H1 (cell line): ENCODE measurements around the gene FHIT. TPM values are rescaled to one million over a fixed set of nuclear protein-coding genes. Genes with fewer than 3 reads are reported as not detected.

Source experiments
- ATF2 ChIP-seq: IDR thresholded peaks from 2 replicates; pipeline ENCODE4 v1.6.1; 2012; ENCODE audit warnings: low read length, inconsistent platforms
- CHD7 ChIP-seq: fragments of 300-600 bp; sonication (generic); IDR thresholded peaks from 2 replicates; pipeline ENCODE4 v1.7.1; 2012; ENCODE audit warnings: low read length, moderate library complexity, mild to moderate bottlenecking, inconsistent platforms; ENCODE audit not compliant: insufficient replicate concordance
- CTBP2 ChIP-seq: IDR thresholded peaks from 2 replicates; pipeline ENCODE4 v1.7.0; 2011; ENCODE audit warnings: borderline replicate concordance, mild to moderate bottlenecking, moderate library complexity, mixed read lengths, low read length; ENCODE audit not compliant: insufficient read depth, insufficient read length
- RAD21 ChIP-seq, 2 experiments: IDR thresholded peaks in 1 of 2; conservative IDR thresholded peaks in 1 of 2; 2 replicates each; pipeline ENCODE4 v1.6.1; 2011; ENCODE audit warnings: low read depth in 2 of 2, low read length in 2 of 2, improper control_type of control experiment in 1 of 2, inconsistent platforms in 1 of 2, mild to moderate bottlenecking in 1 of 2, moderate library complexity in 1 of 2
- TAF1 ChIP-seq: IDR thresholded peaks from 2 replicates; pipeline ENCODE4 v1.6.1; 2011; ENCODE audit warnings: mild to moderate bottlenecking, low read depth, low read length
- TCF12 ChIP-seq: IDR thresholded peaks from 2 replicates; pipeline ENCODE4 v1.6.1; 2011; ENCODE audit warnings: low read depth, mild to moderate bottlenecking, low read length
- USF2 ChIP-seq: IDR thresholded peaks from 2 replicates; pipeline ENCODE4 v1.6.1; 2011; ENCODE audit warnings: low read length, improper control_type of control experiment
- ZNF274 ChIP-seq: IDR thresholded peaks from 2 replicates; pipeline ENCODE4 v1.7.0; 2012; ENCODE audit warnings: low read length, borderline replicate concordance; ENCODE audit errors: extremely low read depth
- polyA plus RNA-seq, 7 experiments: library from polyadenylated mRNA; depleted of rRNA in 3 of 7; stranded (reverse) in 5 of 7; unstranded in 2 of 7; fragments of >200 nt in 5 of 7; fragments of 200-250 nt in 2 of 7; gene quantifications; 1 replicate in 5 of 7; 2 replicates in 1 of 7; 4 replicates in 1 of 7; pipeline versions ENCODE4 v1.2.1 to v1.2.3, GENCODE V29; 2011 to 2013; ENCODE audit warnings: missing spikeins in 2 of 7, mixed read lengths in 2 of 7
- total RNA-seq: library from RNA; stranded (reverse); fragmentation: NEBNext Ultra II Directional; extraction: Animal tissue kit (Norgen Biotek cat#: 25700); gene quantifications from 2 replicates; pipeline ENCODE4 v1.2.1, GENCODE V29; 2021

The FHIT gene
- total and polyA plus RNA-seq, 2 of the 8 experiments (the other 6 are each of a cell fraction or from before 2014, with no cell fraction given): 1.2 to 3.2 TPM

DNA sequence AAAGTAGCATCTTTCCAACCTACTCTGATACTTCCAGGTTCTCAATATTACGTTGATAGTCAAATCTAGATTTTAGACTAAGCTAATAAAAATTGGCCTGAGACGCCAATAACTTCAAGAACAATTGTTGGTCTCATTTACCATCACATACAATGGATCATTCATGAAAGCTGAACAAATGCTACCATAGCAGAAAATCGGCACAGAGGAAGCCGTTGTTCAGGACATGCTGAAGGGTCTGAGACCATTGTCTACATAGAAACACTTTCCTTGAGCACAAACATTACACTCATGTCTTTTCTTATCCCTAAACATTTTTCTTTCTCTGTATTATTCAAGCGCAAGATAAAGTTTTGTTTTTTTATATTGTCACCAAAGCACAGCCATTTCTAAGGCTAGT is 37.2 kb upstream of the FHIT start (continued):
- TF ChIP-seq CHD7 (no peak), TAF1 (no peak), USF2 (no peak), RAD21 (IDR thresholded peaks at IDR 0.05 in 1 of 2, conservative IDR thresholded peaks at IDR 0.05 in 1 of 2; ENCODE audit: low read depth in 2 of 2, low read length in 2 of 2) (no peak), CTBP2 (no peak), ATF2 (no peak), TCF12 (no peak), ZNF274 (no peak)
